ENCODE measurements around the gene SIK3. TPM values are rescaled to one million over a fixed set of nuclear protein-coding genes. Genes with fewer than 3 reads are reported as not detected.

SIK3 gene
- total and polyA plus RNA-seq, 4 donors = 33.8 to 61.6 (median 51.8) TPM

DNA sequence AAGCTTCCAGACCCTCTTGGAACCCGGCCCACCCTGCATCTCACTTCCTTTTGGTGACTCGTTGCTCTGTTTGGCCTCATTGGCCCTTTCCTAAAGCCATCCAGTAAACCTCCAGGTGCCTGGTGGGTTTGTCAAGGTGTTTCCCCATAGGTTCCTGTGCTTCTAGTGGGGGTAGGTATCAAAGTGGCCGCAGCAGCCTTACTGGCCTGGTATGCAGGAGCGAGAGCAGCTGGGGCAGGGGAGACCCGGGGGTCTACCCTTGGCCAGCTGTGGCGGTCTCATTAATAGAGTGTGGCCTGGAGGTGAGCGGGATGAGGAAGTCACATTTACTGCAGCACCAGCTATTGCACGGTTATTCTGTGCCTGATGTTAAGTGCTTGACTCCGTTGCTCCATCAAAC lies 279.2 kb downstream of the SIK3 start:
- 96% methylated on average over 6 of the region's 9 CpGs for WGBS (ENCODE audit: insufficient coverage)
- Histone ChIP-seq H3K36me3 (ENCODE audit: control insufficient read depth, insufficient read depth, low read length) (no peaks in the 10 kb centered on the region), H3K27me3 (ENCODE audit: control insufficient read depth, insufficient read depth, low read length) (no peaks in the 10 kb centered on the region), H3K9me3 (ENCODE audit: control insufficient read depth, insufficient read depth, low read length) (no peaks in the 10 kb centered on the region), H3K4me1 (ENCODE audit: control insufficient read depth, insufficient read depth, low read length) (peaks cover 10% of the 10 kb centered on the region), H3K4me3 (ENCODE audit: low read depth, low read length) (no peak overlapping the region), H3K27ac (ENCODE audit: low read depth, low read length) (no peak overlapping the region)
- no peak for DNase-seq (ENCODE audit: low read depth in 4 of 6, low spot score in 6 of 6)

GRCh38 chr11:116814502-116814901 lies 283.7 kb downstream of the SIK3 start:
- H3K27ac ChIP-seq (ENCODE audit: low read depth, low read length) = no peak overlapping the region
- H3K36me3 ChIP-seq (ENCODE audit: control insufficient read depth, insufficient read depth, low read length) = no peaks in the 10 kb centered on the region
- no peak overlapping the region for H3K4me3 ChIP-seq (ENCODE audit: low read depth, low read length)
- DNase-seq (ENCODE audit: low read depth in 4 of 6, low spot score in 6 of 6) = no peak
- H3K4me1 ChIP-seq (ENCODE audit: control insufficient read depth, insufficient read depth, low read length) = no peaks in the 10 kb centered on the region
- WGBS (ENCODE audit: insufficient coverage) = 100% methylated on average over 1 of the region's 6 CpGs
- no peaks in the 10 kb centered on the region for H3K9me3 ChIP-seq (ENCODE audit: control insufficient read depth, insufficient read depth, low read length)
- no peaks in the 10 kb centered on the region for H3K27me3 ChIP-seq (ENCODE audit: control insufficient read depth, insufficient read depth, low read length)

GRCh38 chr11:116813781-116814471 lies 284.3 kb downstream of the SIK3 start:
- no peaks in the 10 kb centered on the region for H3K36me3 ChIP-seq (ENCODE audit: control insufficient read depth, insufficient read depth, low read length)
- no peaks in the 10 kb centered on the region for H3K9me3 ChIP-seq (ENCODE audit: control insufficient read depth, insufficient read depth, low read length)
- H3K4me1 ChIP-seq (ENCODE audit: control insufficient read depth, insufficient read depth, low read length) = no peaks in the 10 kb centered on the region
- WGBS (ENCODE audit: insufficient coverage) = 76% methylated on average over 3 of the region's 5 CpGs
- no peak for DNase-seq (ENCODE audit: low read depth in 4 of 6, low spot score in 6 of 6)
- H3K27me3 ChIP-seq (ENCODE audit: control insufficient read depth, insufficient read depth, low read length) = no peaks in the 10 kb centered on the region
- no peak overlapping the region for H3K27ac ChIP-seq (ENCODE audit: low read depth, low read length)
- no peak overlapping the region for H3K4me3 ChIP-seq (ENCODE audit: low read depth, low read length)

DNA sequence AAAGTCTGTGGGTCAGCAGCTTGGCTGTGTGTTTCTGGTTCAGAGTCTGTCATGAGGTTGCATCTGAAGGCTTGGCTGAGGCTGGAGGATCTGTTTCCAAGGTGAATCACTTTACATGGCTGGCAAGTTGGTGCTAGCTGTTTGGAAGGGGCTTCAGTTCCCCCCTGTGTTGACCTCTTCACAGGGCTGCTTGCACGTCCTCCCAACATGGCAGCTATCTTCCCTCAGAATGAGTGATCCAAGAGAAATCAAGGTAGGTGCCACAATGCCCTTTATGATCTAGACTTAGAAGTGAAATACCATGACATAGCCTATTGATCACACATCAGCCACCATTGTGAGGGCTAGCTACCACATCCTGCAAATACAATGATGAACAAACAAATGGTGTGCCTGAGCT lies 285.1 kb downstream of the SIK3 start:
- 90% methylated on average over 1 of the region's 1 CpG for WGBS (ENCODE audit: insufficient coverage)
- H3K27ac ChIP-seq (ENCODE audit: low read depth, low read length) = no peak overlapping the region
- no peaks in the 10 kb centered on the region for H3K9me3 ChIP-seq (ENCODE audit: control insufficient read depth, insufficient read depth, low read length)
- no peaks in the 10 kb centered on the region for H3K4me1 ChIP-seq (ENCODE audit: control insufficient read depth, insufficient read depth, low read length)
- H3K4me3 ChIP-seq (ENCODE audit: low read depth, low read length) = no peak overlapping the region
- no peaks in the 10 kb centered on the region for H3K27me3 ChIP-seq (ENCODE audit: control insufficient read depth, insufficient read depth, low read length)
- DNase-seq (ENCODE audit: low read depth in 4 of 6, low spot score in 6 of 6) = no peak
- H3K36me3 ChIP-seq (ENCODE audit: control insufficient read depth, insufficient read depth, low read length) = no peaks in the 10 kb centered on the region

- no peak overlapping the region for H3K4me3 ChIP-seq (ENCODE audit: low read depth, low read length)
- no peak for DNase-seq (ENCODE audit: low read depth in 4 of 6, low spot score in 6 of 6)
- WGBS (ENCODE audit: insufficient coverage) = no CpG with 5 or more reads among the region's 4 CpGs
Measured at GRCh38 chr11:116812109-116812508, 286.1 kb downstream of the SIK3 start.

DNA sequence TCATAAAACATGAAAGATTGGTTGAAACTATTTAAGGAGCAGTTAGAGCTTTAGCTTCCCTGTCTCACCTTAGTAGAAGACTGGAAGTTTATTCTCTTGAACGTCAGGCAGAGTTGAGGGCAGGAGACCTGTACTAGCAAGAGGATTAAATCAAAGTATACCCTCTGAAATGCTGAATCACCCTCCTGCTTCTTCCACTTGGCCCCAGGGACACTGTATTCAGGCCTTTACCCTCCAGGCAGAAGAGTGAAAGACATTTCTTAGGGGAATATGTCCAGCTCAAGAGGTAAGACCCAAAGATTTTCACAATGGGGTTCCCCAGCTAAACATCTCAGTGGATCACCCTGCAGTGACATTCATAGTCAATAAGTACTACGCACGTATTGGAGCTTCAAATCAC lies 287.0 kb downstream of the SIK3 start:
- Histone ChIP-seq H3K36me3 (ENCODE audit: control insufficient read depth, insufficient read depth, low read length) (no peaks in the 10 kb centered on the region), H3K27me3 (ENCODE audit: control insufficient read depth, insufficient read depth, low read length) (no peaks in the 10 kb centered on the region), H3K4me3 (ENCODE audit: low read depth, low read length) (no peak overlapping the region), H3K27ac (ENCODE audit: low read depth, low read length) (no peak overlapping the region), H3K4me1 (ENCODE audit: control insufficient read depth, insufficient read depth, low read length) (no peaks in the 10 kb centered on the region), H3K9me3 (ENCODE audit: control insufficient read depth, insufficient read depth, low read length) (no peaks in the 10 kb centered on the region)
- 92% methylated on average over 2 of the region's 3 CpGs for WGBS (ENCODE audit: insufficient coverage)
- DNase-seq (ENCODE audit: low read depth in 4 of 6, low spot score in 6 of 6) = no peak

More at GRCh38 chr11:116812109-116812508, 286.1 kb downstream of the SIK3 start:
- H3K36me3 ChIP-seq (ENCODE audit: control insufficient read depth, insufficient read depth, low read length) = no peaks in the 10 kb centered on the region
- H3K9me3 ChIP-seq (ENCODE audit: control insufficient read depth, insufficient read depth, low read length) = no peaks in the 10 kb centered on the region
- H3K27ac ChIP-seq (ENCODE audit: low read depth, low read length) = no peak overlapping the region
- no peaks in the 10 kb centered on the region for H3K27me3 ChIP-seq (ENCODE audit: control insufficient read depth, insufficient read depth, low read length)
- no peaks in the 10 kb centered on the region for H3K4me1 ChIP-seq (ENCODE audit: control insufficient read depth, insufficient read depth, low read length)

- no peaks in the 10 kb centered on the region for H3K4me1 ChIP-seq (ENCODE audit: control insufficient read depth, insufficient read depth, low read length)
- no peak overlapping the region for H3K27ac ChIP-seq (ENCODE audit: low read depth, low read length)
- DNase-seq (ENCODE audit: low read depth in 4 of 6, low spot score in 6 of 6) = no peak
- 81% methylated on average over 7 of the region's 14 CpGs for WGBS (ENCODE audit: insufficient coverage)
- H3K27me3 ChIP-seq (ENCODE audit: control insufficient read depth, insufficient read depth, low read length) = no peaks in the 10 kb centered on the region
- H3K4me3 ChIP-seq (ENCODE audit: low read depth, low read length) = no peak overlapping the region
- H3K36me3 ChIP-seq (ENCODE audit: control insufficient read depth, insufficient read depth, low read length) = no peaks in the 10 kb centered on the region
- no peaks in the 10 kb centered on the region for H3K9me3 ChIP-seq (ENCODE audit: control insufficient read depth, insufficient read depth, low read length)
Measured at GRCh38 chr11:116808262-116809175, 289.7 kb downstream of the SIK3 start.

DNA sequence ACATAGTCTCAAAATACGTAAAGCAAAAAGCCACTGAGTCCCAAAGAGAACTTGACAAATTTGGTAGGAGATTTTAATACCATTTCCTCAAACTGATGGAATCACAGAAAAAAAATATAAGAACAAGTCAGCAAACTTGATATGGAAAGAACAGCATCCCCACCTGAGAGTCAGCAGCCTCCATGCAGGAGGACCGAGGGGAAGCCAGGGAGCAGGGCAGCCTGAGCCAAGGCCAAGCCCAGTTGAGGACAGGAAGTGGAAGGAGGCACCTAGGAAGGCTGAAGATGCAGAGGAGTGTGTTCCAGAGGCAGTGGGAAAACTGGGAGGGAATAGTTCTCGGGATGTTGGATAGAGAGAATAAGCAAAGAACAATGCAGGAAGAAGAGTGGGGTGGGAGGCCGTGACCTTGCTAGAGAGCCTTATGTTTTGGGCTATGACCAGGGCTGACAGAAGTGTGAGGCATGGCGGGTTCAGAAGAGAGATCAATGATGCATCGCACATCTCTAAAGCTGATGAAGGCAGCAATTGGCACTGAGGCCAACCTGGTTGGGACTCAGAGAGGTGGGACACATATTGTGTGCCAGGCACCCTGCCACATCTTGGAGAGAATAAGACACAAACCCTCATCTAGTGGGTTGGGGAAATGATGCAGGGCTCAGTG lies 290.5 kb downstream of the SIK3 start:
- H3K4me3 ChIP-seq (ENCODE audit: low read depth, low read length) = no peak overlapping the region
- H3K36me3 ChIP-seq (ENCODE audit: control insufficient read depth, insufficient read depth, low read length) = no peaks in the 10 kb centered on the region
- no peak overlapping the region for H3K27ac ChIP-seq (ENCODE audit: low read depth, low read length)
- H3K27me3 ChIP-seq (ENCODE audit: control insufficient read depth, insufficient read depth, low read length) = no peaks in the 10 kb centered on the region
- no peaks in the 10 kb centered on the region for H3K4me1 ChIP-seq (ENCODE audit: control insufficient read depth, insufficient read depth, low read length)
- whole genome bisulfite sequencing (ENCODE audit: insufficient coverage) = 85% methylated on average over 4 of the region's 6 CpGs
- H3K9me3 ChIP-seq (ENCODE audit: control insufficient read depth, insufficient read depth, low read length) = no peaks in the 10 kb centered on the region
- no peak for DNase-seq (ENCODE audit: low read depth in 4 of 6, low spot score in 6 of 6)

- H3K36me3 ChIP-seq (ENCODE audit: control insufficient read depth, insufficient read depth, low read length) = no peaks in the 10 kb centered on the region
- no peaks in the 10 kb centered on the region for H3K9me3 ChIP-seq (ENCODE audit: control insufficient read depth, insufficient read depth, low read length)
- H3K4me1 ChIP-seq (ENCODE audit: control insufficient read depth, insufficient read depth, low read length) = no peaks in the 10 kb centered on the region
- H3K4me3 ChIP-seq (ENCODE audit: low read depth, low read length) = no peak overlapping the region
- H3K27me3 ChIP-seq (ENCODE audit: control insufficient read depth, insufficient read depth, low read length) = no peaks in the 10 kb centered on the region
- no peak overlapping the region for H3K27ac ChIP-seq (ENCODE audit: low read depth, low read length)
- 29% methylated on average over 2 of the region's 3 CpGs for WGBS (ENCODE audit: insufficient coverage)
- DNase-seq (ENCODE audit: low read depth in 4 of 6, low spot score in 6 of 6) = peak in 1 of 6 donors; percentile 52
Measured at GRCh38 chr11:116804001-116804400, 294.2 kb downstream of the SIK3 start.
